GM18873 (cell line): ENCODE measurements around the gene CAND2.
"Not testable (repeated sequence)": the region's sequence is repeated elsewhere in the genome, so short reads cannot be mapped to it uniquely, and the experiment has no call there.

Experiments used
- ATAC-seq: cut with Tn5 transposase; IDR thresholded peaks from one replicate; pipeline ENCODE4 v1.9.1; 2021; ENCODE audit warnings: mild to moderate bottlenecking, moderate library complexity, moderate number of reproducible peaks; ENCODE audit not compliant: unreplicated experiment, low FRiP score

Gene CAND2

DNA sequence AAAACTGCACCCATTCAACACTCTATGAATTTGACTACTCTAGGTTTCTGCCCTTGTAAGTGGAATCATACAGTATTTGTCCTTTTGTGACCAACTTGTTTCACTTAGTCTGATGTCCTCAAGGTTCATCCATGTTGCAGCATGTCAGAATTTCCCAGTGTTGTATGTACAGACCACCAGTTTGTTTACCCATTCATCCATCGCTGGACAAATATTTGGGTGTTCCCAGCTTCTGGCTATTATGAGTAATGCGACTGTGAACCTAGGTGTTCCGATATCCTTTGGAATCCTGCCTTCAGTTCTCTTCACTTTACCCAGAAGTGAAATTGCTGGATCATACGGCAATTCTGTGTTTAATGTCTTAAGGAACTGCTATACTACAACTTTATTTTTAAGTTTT lies 32.3 kb downstream of the CAND2 start:
- ATAC-seq, result no peak

- no peak for ATAC-seq
Observed at GRCh38 chr3:12829404-12829803, 32.9 kb downstream of the CAND2 start.

GRCh38 chr3:12829886-12830784 lies 33.7 kb downstream of the CAND2 start:
- no peak for ATAC-seq

GRCh38 chr3:12830785-12831156 lies 34.3 kb downstream of the CAND2 start:
- no peak for ATAC-seq

DNA sequence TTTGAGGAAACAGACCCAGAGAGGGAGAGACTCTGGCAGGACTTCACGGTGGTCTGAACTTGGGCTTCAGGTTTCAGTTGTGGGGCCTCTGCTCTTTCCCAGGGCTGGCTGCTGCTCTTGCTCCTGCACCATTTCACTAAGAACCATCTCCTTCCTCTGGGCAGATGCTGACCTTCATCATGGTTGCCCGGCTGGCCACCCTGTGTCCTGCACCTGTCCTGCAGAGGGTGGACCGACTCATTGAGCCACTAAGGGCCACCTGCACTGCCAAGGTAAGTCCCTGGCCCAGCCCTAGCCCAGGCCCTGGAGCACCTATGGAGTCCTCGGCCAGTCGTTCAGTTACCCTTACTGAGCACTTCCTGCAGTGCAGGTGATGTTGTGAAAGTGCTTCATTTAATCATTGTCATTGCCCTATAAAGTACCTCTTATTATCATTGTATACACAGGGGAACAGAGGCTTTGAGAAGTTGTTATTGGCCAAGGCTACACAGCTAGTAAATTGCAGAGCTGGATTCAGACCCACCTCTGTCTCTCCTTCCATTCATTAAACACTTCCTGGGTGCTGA lies 34.9 kb downstream of the CAND2 start:
- ATAC-seq, result no peak

GRCh38 chr3:12832350-12833221 lies 36.1 kb downstream of the CAND2 start:
- no peak for ATAC-seq

GRCh38 chr3:12833222-12834161 lies 37.0 kb downstream of the CAND2 start:
- no peak for ATAC-seq

DNA sequence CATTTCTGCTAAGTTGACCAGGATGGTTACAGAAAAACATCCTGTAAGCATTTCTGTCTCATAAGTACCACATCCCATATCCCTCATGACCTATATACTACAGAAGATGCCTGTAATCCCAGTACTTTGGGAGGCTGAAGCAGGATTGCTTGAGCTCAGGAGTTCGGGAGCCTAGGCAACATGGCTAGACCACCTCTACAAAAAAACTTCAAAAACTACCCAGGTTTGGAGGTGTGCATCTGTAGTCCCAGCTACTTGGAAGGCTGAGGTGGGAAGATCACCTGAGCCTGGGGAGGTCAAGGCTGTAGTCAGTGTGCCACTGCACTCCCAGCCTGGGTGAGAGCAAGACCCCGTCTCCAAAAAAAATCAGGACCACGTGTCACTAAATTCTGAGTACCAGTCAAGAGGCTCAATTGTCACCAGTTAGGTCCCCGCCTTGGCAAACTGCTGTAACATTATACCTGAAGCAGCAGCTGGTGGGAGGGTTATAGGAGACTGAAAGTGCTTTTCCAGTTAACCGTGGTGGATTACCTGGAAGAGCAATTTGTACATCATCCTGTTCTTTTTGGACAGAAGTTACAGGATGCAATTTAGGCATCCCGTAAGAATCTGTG lies 38.7 kb downstream of the CAND2 start:
- ATAC-seq, result no peak

- no peak for ATAC-seq
Observed at GRCh38 chr3:12837295-12837986, 41.0 kb downstream of the CAND2 start.

DNA sequence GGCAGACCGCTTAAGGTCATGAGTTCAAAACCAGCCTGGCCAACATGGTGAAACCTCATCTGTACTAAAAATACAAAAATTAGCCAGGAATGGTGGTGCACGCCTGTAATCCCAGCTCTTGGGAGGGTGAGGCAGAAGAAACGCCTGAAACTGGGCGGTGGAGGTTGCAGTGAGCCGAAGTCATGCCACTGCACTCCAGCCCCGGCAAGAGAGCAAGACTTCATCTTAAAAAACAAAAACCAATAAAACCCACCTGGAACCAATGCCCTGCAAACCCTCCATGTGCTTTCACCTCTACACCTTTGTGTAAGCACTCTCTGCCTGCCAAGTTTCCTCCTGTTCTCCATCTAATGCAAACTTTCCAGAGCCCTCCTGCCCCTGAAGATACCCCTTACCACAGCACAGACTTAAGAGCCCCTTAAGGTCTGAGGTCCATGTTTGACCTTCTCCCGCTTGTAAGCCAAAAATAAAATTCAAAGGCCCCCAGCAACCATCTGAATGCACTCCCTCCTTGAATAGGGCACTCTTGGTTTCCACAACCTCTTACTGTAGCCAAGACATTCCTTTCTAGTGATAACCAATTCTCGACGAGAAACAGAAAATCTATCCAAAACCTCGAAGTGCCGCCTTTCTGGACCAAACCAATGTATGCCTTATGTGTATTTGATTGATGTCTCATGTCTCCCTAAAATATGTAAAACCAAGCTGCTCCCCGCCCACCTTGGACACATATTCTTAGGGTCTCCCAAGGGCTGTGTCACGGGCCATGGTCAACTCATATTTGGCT lies 41.9 kb downstream of the CAND2 start:
- no peak for ATAC-seq

DNA sequence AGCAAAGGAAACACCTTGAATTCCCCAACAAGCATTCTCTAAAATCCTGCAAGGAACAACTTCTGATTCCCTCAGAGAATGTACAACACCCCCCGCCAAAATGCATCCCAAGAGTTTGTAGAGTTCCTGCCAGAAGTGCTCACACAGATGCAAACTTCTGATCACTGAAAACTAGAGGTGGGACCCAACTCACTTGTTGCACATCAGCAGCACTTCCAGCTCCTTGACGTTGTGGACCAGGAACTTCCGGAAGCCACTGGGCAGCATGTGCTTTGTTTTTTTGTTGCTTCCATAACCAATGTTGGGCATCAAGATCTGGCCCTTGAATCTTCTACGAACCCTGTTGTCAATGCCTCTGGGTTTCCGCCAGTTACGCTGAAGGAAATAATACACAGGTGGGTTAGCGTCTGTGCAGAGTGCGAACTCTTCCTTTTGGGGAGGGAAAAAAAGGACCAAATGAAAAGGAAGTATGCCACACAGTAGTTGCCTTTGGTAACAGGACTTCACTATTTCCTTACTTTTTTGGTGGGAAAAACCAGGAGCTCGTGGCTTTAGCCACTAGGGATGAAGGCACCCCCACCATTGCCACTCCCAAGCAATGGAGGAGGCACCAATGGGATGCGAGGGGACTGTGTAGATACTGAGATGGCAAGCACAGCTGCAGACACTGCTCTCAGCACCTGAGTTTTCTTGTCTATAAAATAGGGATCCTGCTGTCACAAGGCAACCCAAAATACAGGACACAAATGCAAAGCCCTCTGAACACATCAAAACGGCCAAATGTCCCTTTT lies 42.9 kb downstream of the CAND2 start:
- no peak for ATAC-seq

DNA sequence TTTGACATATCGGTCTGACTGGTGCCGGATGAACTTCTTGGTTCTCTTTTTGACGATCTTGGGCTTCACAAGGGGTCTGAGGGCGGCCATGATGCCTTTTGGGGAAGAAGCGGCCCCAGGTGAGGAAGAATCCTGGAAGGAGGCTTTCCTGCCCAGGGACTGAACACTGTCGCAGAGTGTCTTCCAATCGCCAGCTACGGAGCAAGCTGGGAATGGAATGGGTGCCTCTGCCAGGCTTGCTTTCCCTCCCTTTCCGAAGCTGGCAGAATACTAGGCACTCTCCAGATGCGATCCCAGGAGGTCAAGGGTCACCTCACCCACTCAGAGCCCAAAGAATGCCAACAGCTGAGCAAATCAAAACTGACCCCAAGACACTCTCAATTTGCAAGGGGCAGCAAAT lies 43.7 kb downstream of the CAND2 start:
- not testable (repeated sequence) for ATAC-seq

DNA sequence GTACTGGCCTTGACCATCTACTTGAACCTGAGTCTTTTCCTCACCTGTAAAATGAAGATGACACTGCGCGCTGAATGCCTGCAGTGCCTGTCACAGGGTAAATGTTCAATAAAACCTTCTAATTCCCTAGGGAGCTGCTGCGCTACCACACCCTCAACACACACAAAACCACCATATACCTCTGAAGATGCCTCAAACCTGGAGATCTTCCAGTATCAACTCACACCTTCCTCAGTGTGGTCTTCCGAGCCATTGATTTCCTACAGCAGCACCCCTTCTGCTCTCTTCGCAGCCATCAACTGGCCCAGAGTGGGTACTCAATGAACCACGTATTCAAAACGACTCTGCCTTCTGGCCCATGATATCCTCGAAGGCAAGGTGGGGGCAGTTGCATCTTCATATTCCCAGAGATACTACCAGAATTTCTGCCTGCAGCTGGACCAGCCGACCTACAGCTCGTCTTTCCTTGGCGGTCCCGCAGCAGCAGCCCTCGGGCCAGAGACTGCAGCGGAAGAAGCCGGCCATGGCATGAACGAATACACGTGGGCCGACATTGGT lies 44.2 kb downstream of the CAND2 start:
- peak; percentile 15 for ATAC-seq

DNA sequence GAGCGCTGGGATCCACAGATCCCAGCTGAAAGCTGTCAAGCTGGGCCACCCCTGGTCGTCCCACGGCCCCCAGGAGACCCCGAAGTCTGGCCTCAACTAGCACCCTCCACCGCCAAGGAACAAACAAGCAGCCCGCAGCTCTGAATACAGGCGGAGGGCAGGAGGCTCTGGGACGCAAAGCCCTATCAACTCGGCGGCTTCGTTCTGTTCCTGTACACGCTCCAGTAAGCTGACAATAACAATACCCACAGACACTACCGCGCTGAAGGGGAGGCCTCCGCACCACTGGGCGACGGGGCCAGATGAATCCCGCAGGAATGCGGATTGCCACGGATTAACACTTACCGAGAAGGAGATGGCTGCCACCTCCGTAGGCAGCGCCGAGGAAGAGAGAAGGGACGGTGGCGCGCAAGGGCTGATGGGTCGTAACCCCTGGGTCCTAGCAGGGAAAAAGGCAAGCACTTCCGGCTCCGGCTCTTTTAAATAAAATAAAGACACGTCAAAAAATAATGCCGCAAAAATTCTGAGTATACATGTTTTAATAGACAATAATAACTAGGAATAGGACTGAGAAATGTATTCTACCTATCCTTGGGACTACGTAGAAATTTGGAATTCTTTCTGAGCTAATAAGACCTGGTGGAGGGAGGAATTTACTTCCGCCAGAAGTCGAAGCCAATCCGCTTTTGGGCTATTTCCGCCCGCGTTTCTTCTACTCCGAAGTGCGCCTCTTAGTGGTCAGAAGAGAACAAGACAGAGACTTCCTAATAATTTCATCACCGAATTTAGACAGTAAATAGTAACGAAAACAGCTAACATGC lies 44.9 kb downstream of the CAND2 start, which contains the start of gene RPL32:
Gene RPL32 (minus strand): TSS at position 417 of the 821 bp plus-strand sequence. CDS start 1,328 bp downstream, outside the sequence.
- ATAC-seq, result peak; percentile 75

DNA sequence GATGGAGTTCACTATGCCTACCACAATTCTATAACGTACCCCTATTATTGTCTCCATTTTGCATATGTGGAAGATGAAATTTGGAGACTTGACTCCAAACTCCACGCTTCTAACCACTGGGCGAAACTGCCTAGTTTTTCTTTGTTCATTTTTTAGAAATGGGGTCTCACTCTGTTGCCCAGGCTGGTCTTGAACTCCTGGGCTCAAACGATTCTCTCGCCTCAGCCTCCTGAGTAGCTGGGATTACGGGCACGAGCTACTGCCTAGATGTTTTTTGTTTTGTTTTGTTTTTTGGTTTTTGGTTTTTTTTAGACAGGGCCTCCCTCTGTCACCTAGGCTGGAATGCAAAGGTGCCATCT lies 45.5 kb downstream of the CAND2 start:
- no peak for ATAC-seq

DNA sequence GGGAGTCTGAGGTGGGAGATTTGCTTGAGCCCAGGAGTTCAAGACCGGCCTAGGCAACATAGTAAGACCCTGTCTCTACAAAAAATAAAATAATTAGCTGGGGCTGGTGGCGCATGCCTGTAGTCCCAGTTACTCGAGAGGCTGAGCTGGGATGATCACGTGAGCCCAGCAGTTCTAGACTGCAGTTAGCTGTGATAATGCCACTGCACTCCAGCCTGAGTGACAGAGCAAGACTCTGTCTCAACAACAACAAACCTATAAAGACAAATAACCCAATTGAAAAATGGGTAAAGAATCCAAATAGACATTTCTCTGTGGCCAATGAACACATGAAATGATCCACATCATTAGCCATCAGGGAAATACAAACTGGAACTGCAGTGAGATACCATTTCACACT lies 46.0 kb downstream of the CAND2 start:
- ATAC-seq, result no peak
